ENCODE measurements around the gene FBXW12.

DNA sequence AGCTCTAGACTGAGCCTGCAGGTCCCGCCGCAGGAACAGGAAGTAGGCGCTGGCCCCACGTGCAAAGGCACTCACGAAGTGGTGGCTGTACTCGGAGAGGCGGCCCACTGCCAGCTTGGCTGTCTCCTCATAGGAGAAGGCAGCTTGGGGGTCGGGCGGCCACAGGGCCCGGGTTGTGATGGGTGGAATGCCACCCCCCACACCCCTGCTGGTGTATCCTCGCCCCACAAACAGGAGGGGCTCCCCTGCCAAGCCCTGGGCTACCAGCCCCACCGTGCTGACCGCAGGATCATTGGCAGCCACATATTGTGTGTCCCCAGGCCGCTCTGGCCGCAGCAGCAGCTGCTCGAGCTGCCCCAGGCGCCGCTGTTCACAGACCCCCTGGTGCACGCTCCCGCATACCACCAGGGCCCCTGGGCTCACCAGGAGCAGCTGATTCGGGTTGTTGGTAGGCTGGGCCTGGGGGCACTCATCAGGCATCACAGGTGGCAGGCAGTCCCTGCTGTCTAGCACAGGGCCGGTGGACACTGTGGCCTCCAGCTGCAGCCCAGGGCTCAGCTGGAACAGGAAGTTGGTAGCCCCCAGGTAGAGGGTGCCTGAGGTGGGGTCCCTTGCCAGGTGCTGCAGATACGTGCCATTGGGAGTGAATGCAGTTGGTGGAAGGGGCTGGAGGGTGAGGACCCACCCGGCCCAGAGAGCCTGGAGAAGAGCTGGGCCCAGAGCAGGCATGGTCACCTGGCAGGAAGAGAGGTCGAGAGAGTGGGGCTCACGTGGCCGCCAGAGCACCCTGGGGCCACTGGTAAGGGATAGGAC lies 52.1 kb downstream of the FBXW12 start:
- TF ChIP-seq CTCF (IDR thresholded peaks at IDR 0.05) (no peak), RFX5 (IDR thresholded peaks at IDR 0.05; ENCODE audit: low read length) (no peak)

Data from SK-N-SH (cell line).